GM12892 (cell line): ENCODE data around the gene ZFYVE28.

Experiments used
- POLR2A ChIP-seq: IDR thresholded peaks from 2 replicates; pipeline ENCODE4 v1.6.1; 2011; ENCODE audit warnings: low read depth, low read length, control low read depth
- POLR2AphosphoS5 ChIP-seq: IDR thresholded peaks from 2 replicates; pipeline ENCODE4 v1.6.1; 2011; ENCODE audit warnings: low read depth, low read length, control low read depth
- TAF1 ChIP-seq: IDR thresholded peaks from 2 replicates; pipeline ENCODE4 v1.6.1; 2011; ENCODE audit warnings: low read depth, mild to moderate bottlenecking, control low read depth, low read length, borderline replicate concordance

DNA sequence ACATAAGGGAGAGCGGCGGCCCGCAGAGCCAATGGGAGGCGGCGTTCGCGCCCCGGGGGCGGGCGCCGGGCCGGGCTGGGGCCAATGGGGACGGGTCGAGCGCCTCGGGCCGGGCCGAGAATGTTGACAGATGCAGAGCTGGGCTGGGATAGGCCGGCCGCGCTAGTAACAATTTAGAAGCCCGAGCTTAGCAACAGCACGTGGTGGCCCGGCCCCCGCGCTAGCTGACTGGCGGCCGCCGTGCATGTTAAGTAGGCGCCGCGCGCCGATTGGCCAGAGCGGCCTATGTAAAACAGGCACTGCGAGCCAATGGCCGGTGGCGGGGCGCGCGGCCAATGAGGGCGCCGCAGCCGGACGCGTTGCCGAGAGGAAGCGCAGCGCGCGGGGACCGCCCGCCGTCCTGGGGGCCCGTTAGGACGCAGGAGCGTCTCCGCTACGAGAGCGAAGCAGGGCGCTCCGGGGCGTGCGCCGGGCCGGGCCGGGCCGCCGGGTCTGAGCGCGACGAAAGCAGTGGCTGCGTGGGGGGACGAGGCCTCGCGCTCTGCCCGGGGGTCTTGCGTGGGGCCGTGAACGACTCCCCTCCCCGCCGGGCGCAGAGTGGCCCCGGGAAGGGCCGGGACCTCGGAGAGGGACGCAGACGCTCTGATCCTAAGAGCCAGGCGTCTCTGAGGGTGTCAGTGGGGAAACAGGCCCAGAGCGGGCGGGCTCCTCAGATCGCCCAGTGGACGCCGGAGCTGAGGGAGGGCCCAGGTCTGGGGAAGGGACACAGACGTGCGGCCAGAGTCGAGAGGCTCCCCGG is 156.1 kb downstream of the ZFYVE28 start:
- TF ChIP-seq POLR2A (peak; percentile 89), TAF1 (no peak), POLR2AphosphoS5 (peak; percentile 58)
